GM12864 (cell line): ENCODE results near the gene PCNX1.
"Not testable (repeated sequence)": the region's sequence is repeated elsewhere in the genome, so short reads cannot be mapped to it uniquely, and the experiment has no call there.

Experiments
- DNase-seq: peaks from one replicate; pipeline ENCODE4 v3.0.0-alpha.2; 2011; ENCODE audit warnings: low read depth
- H3K4me3 ChIP-seq: 2 replicates; pipeline ENCODE4 v1.5.1; 2011; ENCODE audit warnings: mild to moderate bottlenecking, low read depth, low read length, control low read depth
- CTCF ChIP-seq: IDR thresholded peaks from 2 replicates; pipeline ENCODE4 v1.5.1; 2011; ENCODE audit warnings: low read depth, mild to moderate bottlenecking, moderate library complexity, low read length, control low read depth, inconsistent platforms; ENCODE audit errors: missing control alignments

Gene PCNX1

DNA sequence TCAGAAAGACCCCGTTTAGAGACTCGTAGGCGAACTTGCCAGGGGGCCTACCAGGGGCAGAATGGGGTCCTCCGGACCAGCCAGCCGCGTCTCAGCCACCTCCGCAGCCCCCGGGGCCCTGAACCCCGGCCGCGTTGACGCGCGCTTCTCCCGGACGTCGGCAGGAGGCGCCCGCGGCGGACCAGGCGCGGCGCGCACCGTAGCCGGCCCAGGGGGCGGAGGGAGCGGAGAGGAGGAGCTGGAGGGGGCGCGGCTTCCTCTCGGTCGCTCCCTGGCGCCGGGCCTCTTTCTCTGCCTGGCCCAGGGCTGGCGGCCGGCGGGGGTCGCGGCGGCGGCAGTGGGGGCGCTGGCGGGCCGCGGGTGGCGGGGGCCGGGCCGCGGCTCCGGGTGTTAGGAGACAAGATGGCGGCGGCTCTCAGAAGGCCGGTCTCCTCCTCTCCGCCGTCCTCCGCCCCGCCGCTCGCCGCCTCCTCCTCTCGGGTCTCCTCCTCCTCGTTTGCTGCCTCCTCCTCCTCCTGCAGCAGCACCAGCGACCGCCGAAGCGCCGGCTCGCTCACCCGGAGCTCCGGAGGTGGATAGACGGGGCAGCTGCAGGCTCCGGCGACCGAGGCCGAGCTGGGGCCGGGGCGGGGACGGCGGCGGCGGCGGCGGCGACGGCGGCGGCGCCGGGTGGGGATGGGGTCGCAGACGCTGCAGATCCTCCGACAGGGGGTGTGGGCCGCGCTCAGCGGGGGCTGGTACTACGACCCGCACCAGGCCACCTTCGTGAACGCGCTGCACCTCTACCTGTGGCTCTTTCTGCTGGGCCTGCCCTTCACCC lies at the start of gene PCNX1:
TSS of gene PCNX1 (plus strand) at position 284 of the 820 bp plus-strand sequence. CDS start at position 676, 392 bp downstream.
- peak within 1 kb of the TSS; percentile 97 for H3K4me3 ChIP-seq
- peak; percentile 79 for TF ChIP-seq CTCF

DNA sequence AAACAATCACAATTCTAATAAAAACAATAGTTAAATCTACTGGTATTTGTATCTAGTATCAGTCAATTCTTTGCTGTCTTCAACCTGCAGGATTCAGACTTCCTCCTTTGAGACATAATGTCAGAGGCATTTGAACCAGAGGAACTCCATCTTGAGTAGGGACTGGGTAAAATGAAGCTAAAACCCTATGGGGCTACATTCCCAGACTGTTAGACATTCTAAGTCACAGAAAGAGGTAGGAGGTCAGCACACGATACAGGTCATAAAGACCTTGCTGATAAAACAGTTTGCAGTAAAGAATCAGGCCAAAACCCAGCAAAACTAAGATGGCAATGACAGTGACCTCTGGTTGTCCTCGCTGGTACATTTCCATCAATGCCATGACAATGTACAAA lies 49.8 kb upstream of the PCNX1 start:
- TF ChIP-seq CTCF: no peak
- H3K4me3 ChIP-seq: no peak overlapping the region
- no peak for DNase-seq

More for the DNA sequence above, at the start of gene PCNX1:
- DNase-seq: no peak

DNA sequence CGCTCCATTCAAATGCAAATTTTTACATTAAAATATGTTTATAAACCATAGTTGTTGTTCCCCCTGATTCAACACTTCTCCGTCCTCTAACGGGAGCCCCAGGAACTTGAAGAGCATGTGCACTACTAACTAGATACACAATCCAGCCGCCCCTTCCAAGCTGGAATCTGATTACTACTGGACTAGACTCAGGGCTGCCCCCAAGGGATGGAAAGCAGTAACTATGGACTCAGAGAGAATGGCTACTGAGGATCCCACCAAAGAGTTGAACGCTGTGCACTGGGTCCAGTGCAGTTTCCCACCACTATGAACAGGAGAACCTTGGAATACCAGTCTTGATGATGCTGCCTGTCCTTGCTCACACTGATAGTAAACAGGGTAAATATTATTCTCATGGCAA lies 48.6 kb upstream of the PCNX1 start:
- no peak for DNase-seq
- no peak for TF ChIP-seq CTCF
- H3K4me3 ChIP-seq: no peak overlapping the region

- not testable (repeated sequence) for H3K4me3 ChIP-seq, DNase-seq
Measured at GRCh38 chr14:70866992-70867391, 40.3 kb upstream of the PCNX1 start.

DNA sequence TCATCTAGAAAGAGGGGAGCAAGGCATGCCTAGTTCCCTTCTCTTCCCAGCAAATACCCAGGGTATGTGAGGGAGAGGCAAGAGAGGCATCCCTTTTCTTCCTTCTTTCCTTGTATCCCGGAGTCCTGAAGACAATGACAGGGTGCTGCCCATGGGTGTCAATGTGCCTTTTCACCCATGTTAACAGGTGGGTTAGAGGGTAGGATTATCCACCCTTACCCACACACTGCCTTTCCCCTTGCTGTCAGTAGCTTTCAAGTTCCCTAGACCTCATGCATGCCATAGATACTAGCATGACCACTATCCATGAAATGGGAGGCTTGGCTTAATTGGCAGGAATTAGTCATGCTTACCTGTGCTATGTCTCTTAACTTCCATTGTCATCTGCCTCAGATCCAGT lies 36.3 kb upstream of the PCNX1 start:
- no peak for TF ChIP-seq CTCF
- DNase-seq: no peak
- no peak overlapping the region for H3K4me3 ChIP-seq

DNA sequence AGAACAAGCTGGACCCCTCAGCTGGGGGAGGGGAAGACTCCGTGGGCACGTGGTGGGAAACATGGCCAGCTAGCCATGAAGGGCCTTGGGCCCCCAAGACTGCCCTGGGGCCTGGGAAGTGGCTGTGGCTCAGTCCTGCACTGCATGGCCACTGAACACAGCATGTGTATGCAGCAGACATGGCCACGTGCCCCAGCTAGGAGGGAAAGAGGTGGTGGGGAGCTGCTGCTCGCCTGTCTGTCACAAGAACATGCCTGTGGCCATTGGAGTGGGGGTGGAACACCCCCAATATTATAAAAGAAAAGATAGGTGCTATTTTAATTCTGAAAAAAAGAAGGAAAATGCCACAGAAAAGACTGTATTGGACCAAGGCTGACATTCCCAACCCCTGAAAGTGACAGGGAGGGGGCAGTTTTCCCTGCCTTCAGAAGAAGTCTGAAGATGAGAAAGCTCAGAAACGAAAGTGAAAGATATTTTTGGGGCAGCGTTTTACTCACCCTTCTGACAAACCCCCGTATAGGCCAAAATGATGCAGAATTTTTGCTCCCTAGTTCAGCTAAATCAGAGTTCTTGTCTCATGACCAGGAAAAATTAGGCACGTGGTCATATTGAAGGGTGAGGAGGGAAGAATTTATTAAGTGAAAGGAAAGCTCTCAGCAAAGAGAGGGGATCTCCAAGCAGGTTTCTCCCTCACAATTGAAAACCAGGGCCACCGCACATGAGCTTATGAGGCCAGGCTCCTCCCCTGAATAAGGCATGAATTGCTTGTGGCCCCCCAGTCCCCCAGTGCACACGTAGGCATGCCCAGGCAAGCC lies 35.2 kb upstream of the PCNX1 start:
- H3K4me3 ChIP-seq: no peak overlapping the region; the same call in 1 of the 2 replicates
- DNase-seq: no peak
- TF ChIP-seq CTCF: no peak

DNA sequence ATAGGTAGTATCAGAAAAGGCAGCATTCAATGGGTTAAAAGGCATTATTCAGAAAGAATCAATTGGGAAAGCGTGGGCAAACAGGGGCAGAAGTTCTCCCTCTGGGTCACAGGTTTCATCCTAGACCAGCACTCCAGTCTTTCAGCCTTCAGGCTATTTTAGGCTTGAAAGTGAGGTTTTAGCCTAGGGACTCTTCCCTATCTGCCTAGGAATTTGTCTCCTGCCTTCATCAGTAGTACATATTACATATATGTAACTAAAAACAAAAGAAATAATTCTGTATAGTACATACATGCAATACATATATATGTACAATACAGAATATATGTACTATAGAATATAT lies 34.6 kb upstream of the PCNX1 start:
- DNase-seq: no peak
- TF ChIP-seq CTCF: no peak
- no peak overlapping the region for H3K4me3 ChIP-seq
